HL-60 (cell line): ENCODE results near the gene KIF27.

Source experiments
- DNase-seq, 2 experiments: peaks; one replicate each; pipeline ENCODE4 v3.0.0-alpha.2; 2010 to 2020; ENCODE audit warnings: low read depth in 1 of 2, low spot score in 1 of 2
- H3K27ac ChIP-seq: fragments of 250-450 bp; sonication (Bioruptor Pico); replicated peaks from 2 replicates; pipeline ENCODE4 v1.5.1; 2020; ENCODE audit warnings: mild to moderate bottlenecking, moderate library complexity
- H3K27me3 ChIP-seq: fragments of 250-450 bp; sonication (Bioruptor Pico); 2 replicates; pipeline ENCODE4 v1.5.1; 2021; ENCODE audit warnings: mild to moderate bottlenecking, moderate library complexity; ENCODE audit not compliant: insufficient read depth, poor library complexity, severe bottlenecking
- H3K4me3 ChIP-seq: replicated peaks from 2 replicates; pipeline ENCODE4 v1.5.1; 2011; ENCODE audit warnings: mild to moderate bottlenecking, control low read depth, low read length; ENCODE audit not compliant: insufficient read depth
- GABPA ChIP-seq: IDR thresholded peaks from 2 replicates; pipeline ENCODE4 v1.6.1; 2012; ENCODE audit warnings: low read depth
- POLR2AphosphoS5 ChIP-seq: IDR thresholded peaks from 2 replicates; pipeline ENCODE4 v1.6.1; 2012; ENCODE audit warnings: low read depth
- SPI1 ChIP-seq: IDR thresholded peaks from 2 replicates; pipeline ENCODE4 v1.6.1; 2012; ENCODE audit warnings: low read depth, mild to moderate bottlenecking, borderline replicate concordance
- long read RNA-seq: library from polyadenylated mRNA; unstranded; transcript quantifications from one replicate; pipeline ENCODE4 v2.0.0, GENCODE V29; 2020
- TF ChIP-seq, protein P1 (sequence below): IDR thresholded peaks from 2 replicates; pipeline ENCODE4 v1.6.1; 2012; ENCODE audit warnings: low read depth; ENCODE audit not compliant: insufficient replicate concordance
- TF ChIP-seq, protein P2 (sequence below): IDR thresholded peaks from one replicate; pipeline ENCODE4 v1.5.1; 2011; ENCODE audit warnings: low read length, control low read depth, inconsistent platforms; ENCODE audit not compliant: insufficient read depth

The KIF27 gene, protein sequence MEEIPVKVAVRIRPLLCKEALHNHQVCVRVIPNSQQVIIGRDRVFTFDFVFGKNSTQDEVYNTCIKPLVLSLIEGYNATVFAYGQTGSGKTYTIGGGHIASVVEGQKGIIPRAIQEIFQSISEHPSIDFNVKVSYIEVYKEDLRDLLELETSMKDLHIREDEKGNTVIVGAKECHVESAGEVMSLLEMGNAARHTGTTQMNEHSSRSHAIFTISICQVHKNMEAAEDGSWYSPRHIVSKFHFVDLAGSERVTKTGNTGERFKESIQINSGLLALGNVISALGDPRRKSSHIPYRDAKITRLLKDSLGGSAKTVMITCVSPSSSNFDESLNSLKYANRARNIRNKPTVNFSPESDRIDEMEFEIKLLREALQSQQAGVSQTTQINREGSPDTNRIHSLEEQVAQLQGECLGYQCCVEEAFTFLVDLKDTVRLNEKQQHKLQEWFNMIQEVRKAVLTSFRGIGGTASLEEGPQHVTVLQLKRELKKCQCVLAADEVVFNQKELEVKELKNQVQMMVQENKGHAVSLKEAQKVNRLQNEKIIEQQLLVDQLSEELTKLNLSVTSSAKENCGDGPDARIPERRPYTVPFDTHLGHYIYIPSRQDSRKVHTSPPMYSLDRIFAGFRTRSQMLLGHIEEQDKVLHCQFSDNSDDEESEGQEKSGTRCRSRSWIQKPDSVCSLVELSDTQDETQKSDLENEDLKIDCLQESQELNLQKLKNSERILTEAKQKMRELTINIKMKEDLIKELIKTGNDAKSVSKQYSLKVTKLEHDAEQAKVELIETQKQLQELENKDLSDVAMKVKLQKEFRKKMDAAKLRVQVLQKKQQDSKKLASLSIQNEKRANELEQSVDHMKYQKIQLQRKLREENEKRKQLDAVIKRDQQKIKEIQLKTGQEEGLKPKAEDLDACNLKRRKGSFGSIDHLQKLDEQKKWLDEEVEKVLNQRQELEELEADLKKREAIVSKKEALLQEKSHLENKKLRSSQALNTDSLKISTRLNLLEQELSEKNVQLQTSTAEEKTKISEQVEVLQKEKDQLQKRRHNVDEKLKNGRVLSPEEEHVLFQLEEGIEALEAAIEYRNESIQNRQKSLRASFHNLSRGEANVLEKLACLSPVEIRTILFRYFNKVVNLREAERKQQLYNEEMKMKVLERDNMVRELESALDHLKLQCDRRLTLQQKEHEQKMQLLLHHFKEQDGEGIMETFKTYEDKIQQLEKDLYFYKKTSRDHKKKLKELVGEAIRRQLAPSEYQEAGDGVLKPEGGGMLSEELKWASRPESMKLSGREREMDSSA (N-terminal part only)
- long read RNA-seq, partial matches to known transcripts: 10 of 31 reads
- long read RNA-seq, other reads (novel, unspliced or antisense): 21 of 31 reads

DNA sequence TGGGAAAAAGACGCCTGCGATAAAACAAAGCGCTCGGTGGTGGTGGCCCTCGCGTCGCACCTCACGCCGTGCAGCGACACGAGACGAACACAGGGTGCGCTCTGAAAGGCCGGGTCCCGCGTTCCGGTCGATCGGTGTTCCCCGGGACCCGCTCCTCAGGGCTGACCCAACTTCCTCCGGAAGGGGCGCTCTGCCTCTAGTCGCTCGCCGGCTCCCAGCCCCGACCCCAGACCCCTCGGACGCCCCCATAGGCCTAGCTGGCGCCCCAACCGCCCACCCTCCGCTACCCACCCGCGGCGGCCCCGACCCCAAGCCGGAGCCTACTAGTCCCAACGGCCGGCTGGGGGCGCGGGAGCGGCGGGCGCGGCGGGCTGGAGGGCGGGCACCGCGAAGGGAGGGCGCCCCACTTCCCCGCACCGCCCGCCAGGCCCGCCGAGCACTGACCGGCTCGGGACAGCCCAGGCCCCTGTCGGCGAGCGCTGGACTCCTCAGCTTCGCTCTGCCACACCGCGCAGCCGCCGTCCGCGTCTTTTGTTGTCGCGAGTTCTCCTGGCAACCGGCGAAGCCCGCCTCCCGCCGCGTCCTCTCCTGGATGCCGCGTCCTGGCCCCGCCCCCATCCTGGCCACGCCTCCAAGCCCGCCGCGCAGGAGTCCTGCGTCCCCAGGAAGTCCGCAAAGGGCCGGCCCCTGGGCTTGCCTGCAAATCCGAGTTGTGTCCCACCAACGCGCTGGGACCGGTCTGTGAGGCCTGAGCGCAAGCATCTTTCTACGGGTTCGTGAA lies at the start of gene KIF27:
KIF27 (minus strand) TSS at position 506 of the 781 bp plus-strand sequence. CDS start 5,841 bp downstream, outside the sequence.
- H3K27ac ChIP-seq: peak within 1 kb of the TSS; percentile 75
- TF ChIP-seq GABPA (peak; percentile 86), SPI1 (peak; percentile 5; the same call in 1 of the 2 replicates), POLR2AphosphoS5 (peak; percentile 81)
- TF ChIP-seq, protein P1, sequence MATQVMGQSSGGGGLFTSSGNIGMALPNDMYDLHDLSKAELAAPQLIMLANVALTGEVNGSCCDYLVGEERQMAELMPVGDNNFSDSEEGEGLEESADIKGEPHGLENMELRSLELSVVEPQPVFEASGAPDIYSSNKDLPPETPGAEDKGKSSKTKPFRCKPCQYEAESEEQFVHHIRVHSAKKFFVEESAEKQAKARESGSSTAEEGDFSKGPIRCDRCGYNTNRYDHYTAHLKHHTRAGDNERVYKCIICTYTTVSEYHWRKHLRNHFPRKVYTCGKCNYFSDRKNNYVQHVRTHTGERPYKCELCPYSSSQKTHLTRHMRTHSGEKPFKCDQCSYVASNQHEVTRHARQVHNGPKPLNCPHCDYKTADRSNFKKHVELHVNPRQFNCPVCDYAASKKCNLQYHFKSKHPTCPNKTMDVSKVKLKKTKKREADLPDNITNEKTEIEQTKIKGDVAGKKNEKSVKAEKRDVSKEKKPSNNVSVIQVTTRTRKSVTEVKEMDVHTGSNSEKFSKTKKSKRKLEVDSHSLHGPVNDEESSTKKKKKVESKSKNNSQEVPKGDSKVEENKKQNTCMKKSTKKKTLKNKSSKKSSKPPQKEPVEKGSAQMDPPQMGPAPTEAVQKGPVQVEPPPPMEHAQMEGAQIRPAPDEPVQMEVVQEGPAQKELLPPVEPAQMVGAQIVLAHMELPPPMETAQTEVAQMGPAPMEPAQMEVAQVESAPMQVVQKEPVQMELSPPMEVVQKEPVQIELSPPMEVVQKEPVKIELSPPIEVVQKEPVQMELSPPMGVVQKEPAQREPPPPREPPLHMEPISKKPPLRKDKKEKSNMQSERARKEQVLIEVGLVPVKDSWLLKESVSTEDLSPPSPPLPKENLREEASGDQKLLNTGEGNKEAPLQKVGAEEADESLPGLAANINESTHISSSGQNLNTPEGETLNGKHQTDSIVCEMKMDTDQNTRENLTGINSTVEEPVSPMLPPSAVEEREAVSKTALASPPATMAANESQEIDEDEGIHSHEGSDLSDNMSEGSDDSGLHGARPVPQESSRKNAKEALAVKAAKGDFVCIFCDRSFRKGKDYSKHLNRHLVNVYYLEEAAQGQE: peak; percentile 50
- TF ChIP-seq, protein P2, sequence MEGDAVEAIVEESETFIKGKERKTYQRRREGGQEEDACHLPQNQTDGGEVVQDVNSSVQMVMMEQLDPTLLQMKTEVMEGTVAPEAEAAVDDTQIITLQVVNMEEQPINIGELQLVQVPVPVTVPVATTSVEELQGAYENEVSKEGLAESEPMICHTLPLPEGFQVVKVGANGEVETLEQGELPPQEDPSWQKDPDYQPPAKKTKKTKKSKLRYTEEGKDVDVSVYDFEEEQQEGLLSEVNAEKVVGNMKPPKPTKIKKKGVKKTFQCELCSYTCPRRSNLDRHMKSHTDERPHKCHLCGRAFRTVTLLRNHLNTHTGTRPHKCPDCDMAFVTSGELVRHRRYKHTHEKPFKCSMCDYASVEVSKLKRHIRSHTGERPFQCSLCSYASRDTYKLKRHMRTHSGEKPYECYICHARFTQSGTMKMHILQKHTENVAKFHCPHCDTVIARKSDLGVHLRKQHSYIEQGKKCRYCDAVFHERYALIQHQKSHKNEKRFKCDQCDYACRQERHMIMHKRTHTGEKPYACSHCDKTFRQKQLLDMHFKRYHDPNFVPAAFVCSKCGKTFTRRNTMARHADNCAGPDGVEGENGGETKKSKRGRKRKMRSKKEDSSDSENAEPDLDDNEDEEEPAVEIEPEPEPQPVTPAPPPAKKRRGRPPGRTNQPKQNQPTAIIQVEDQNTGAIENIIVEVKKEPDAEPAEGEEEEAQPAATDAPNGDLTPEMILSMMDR: no peak
- peak within 1 kb of the TSS; percentile 71 for H3K4me3 ChIP-seq
- DNase-seq: peak; percentile 89 to 98
- no peaks in the 10 kb centered on the region for H3K27me3 ChIP-seq

DNA sequence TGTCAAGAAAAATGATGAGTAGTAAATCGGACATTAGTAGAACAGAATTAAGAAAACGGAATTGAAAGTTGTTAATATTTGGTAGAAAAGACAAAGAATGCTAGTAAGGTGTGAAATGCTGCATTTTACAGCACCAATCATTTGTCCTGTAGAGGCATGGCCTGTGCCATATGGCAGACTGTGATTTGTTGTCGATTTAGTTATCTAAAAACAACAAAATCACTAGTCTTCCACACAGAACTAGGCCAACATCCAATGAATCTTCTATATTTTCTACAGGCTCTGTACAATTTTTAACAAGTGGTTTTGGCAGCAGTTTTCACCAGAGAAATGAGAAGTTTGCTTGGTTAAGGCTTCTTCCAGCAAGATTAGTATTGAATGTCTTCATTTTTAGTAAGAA lies 48.4 kb upstream of the KIF27 start:
- TF ChIP-seq, protein P1: no peak
- TF ChIP-seq, protein P2: no peak
- no peak for TF ChIP-seq SPI1
- TF ChIP-seq POLR2AphosphoS5: no peak
- TF ChIP-seq GABPA: no peak
- DNase-seq: no peak
- no peak overlapping the region for H3K27ac ChIP-seq
- no peak overlapping the region for H3K4me3 ChIP-seq
- no peaks in the 10 kb centered on the region for H3K27me3 ChIP-seq

DNA sequence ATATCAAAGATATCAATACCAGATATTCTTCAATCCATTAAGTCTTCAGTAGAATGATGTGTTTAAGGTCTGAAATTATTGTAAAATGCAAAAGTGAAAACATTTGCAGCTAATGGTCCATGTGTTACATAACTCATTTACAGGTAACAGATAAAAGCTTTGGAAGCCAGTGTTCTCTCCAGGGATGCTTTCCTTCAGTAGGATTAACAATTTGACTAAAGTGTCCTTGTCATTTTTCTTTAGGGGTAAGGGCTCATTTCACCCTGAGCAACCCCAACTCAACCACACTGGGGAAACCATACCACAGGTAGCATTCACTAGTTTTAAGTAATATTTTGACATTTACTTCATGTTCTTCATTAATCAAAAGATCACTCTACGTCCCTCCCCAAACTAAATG lies 45.8 kb upstream of the KIF27 start:
- Histone ChIP-seq H3K27ac (no peak overlapping the region), H3K27me3 (no peaks in the 10 kb centered on the region), H3K4me3 (no peak overlapping the region)
- TF ChIP-seq SPI1 (no peak), POLR2AphosphoS5 (no peak; the same call in 1 of the 2 replicates), GABPA (no peak)
- TF ChIP-seq, protein P2: no peak
- TF ChIP-seq, protein P1: no peak
- no peak for DNase-seq
